HEK293 (cell line): ENCODE results near the gene PTH1R.
A peak's percentile ranks its signal among the peaks of the same experiment; 100 is the strongest.

Experiments used
- ATF2 ChIP-seq: fragments of 450-650 bp; formaldehyde crosslinking; IDR thresholded peaks from 2 replicates; pipeline ENCODE4 v1.5.1; 2016; ENCODE audit warnings: missing biosample characterization, missing genetic modification characterization, low read depth
- FEZF1 ChIP-seq: fragments of 450-650 bp; formaldehyde crosslinking; IDR thresholded peaks from 2 replicates; pipeline ENCODE4 v1.5.1; 2016; ENCODE audit warnings: missing biosample characterization, missing genetic modification characterization
- GLI4 ChIP-seq: fragments of 450-650 bp; formaldehyde crosslinking; IDR thresholded peaks from 2 replicates; pipeline ENCODE4 v1.5.1; 2016; ENCODE audit warnings: missing biosample characterization, missing genetic modification characterization
- GLIS1 ChIP-seq: fragments of 450-650 bp; formaldehyde crosslinking; IDR thresholded peaks from 2 replicates; pipeline ENCODE4 v1.5.1; 2016; ENCODE audit warnings: missing biosample characterization, missing genetic modification characterization
- HIC1 ChIP-seq: fragments of 450-650 bp; formaldehyde crosslinking; IDR thresholded peaks from 2 replicates; pipeline ENCODE4 v1.5.1; 2016; ENCODE audit warnings: missing biosample characterization, missing genetic modification characterization
- MYNN ChIP-seq: fragments of 450-650 bp; formaldehyde crosslinking; IDR thresholded peaks from 2 replicates; pipeline ENCODE4 v1.5.1; 2016; ENCODE audit warnings: missing biosample characterization, missing genetic modification characterization, borderline replicate concordance
- PATZ1 ChIP-seq: fragments of 450-650 bp; formaldehyde crosslinking; IDR thresholded peaks from 2 replicates; pipeline ENCODE4 v1.5.1; 2016; ENCODE audit warnings: missing biosample characterization, missing genetic modification characterization
- PBX3 ChIP-seq: sonication (generic); formaldehyde crosslinking; IDR thresholded peaks from 2 replicates; pipeline ENCODE4 v1.8.1; 2022; ENCODE audit warnings: mild to moderate bottlenecking, moderate library complexity, missing genetic modification reagents
- PRDM2 ChIP-seq: fragments of 450-650 bp; formaldehyde crosslinking; IDR thresholded peaks from 2 replicates; pipeline ENCODE4 v1.5.1; 2016; ENCODE audit warnings: missing biosample characterization, missing genetic modification characterization, borderline replicate concordance
- WT1 ChIP-seq: fragments of 450-650 bp; formaldehyde crosslinking; IDR thresholded peaks from 2 replicates; pipeline ENCODE4 v1.5.1; 2016; ENCODE audit warnings: missing biosample characterization, missing genetic modification characterization
- ZFP41 ChIP-seq: fragments of 450-650 bp; formaldehyde crosslinking; IDR thresholded peaks from 2 replicates; pipeline ENCODE4 v1.5.1; 2016; ENCODE audit warnings: missing biosample characterization, missing genetic modification characterization, borderline replicate concordance
- ZNF148 ChIP-seq: fragments of 450-650 bp; formaldehyde crosslinking; IDR thresholded peaks from 2 replicates; pipeline ENCODE4 v1.5.0; 2017; ENCODE audit warnings: missing biosample characterization, missing genetic modification characterization, borderline replicate concordance
- ZNF169 ChIP-seq: fragments of 450-650 bp; formaldehyde crosslinking; IDR thresholded peaks from 2 replicates; pipeline ENCODE4 v1.5.1; 2016; ENCODE audit warnings: missing biosample characterization, missing genetic modification characterization
- ZNF202 ChIP-seq: fragments of 450-650 bp; formaldehyde crosslinking; IDR thresholded peaks from 2 replicates; pipeline ENCODE4 v1.5.1; 2016; ENCODE audit warnings: missing biosample characterization, missing genetic modification characterization, borderline replicate concordance
- ZNF24 ChIP-seq: fragments of 450-650 bp; formaldehyde crosslinking; IDR thresholded peaks from 2 replicates; pipeline ENCODE4 v1.5.1; 2016; ENCODE audit warnings: missing biosample characterization, missing genetic modification characterization
- ZNF292 ChIP-seq: fragments of 450-650 bp; formaldehyde crosslinking; IDR thresholded peaks from 2 replicates; pipeline ENCODE4 v1.5.1; 2016; ENCODE audit warnings: low read depth, missing biosample characterization, missing genetic modification characterization, borderline replicate concordance
- ZNF37A ChIP-seq: fragments of 450-650 bp; IDR thresholded peaks from 2 replicates; pipeline ENCODE4 v1.5.1; 2018; ENCODE audit warnings: missing biosample characterization, missing genetic modification characterization
- ZNF626 ChIP-seq: fragments of 450-650 bp; sonication (Bioruptor Pico); formaldehyde crosslinking; IDR thresholded peaks from 2 replicates; pipeline ENCODE4 v1.5.1; 2018; ENCODE audit warnings: missing biosample characterization, missing genetic modification characterization, inconsistent platforms
- ZNF76 ChIP-seq: fragments of 450-650 bp; formaldehyde crosslinking; IDR thresholded peaks from 2 replicates; pipeline ENCODE4; 2016; ENCODE audit warnings: low read depth, missing biosample characterization, missing genetic modification characterization, borderline replicate concordance
- ZSCAN5A ChIP-seq: fragments of 450-650 bp; formaldehyde crosslinking; IDR thresholded peaks from 2 replicates; pipeline ENCODE4 v1.5.1; 2016; ENCODE audit warnings: missing biosample characterization, missing genetic modification characterization

Gene PTH1R

GRCh38 chr3:46845860-46846623 lies 31.5 kb upstream of the PTH1R start (continued):
- TF ChIP-seq ATF2 (tag by site-specific recombination) (no peak), ZNF24 (no peak), HIC1 (tag by site-specific recombination) (no peak), ZNF169 (tag by site-specific recombination) (no peak), FEZF1 (tag by site-specific recombination) (no peak), WT1 (tag by site-specific recombination) (no peak), ZNF202 (no peak), GLIS1 (peak; percentile 86), PRDM2 (no peak), ZNF37A (tag by site-specific recombination) (no peak), PBX3 (CRISPR knock-in tag) (0 out of 2 replicates have a peak, but pooled peaks have one; percentile 27), MYNN (tag by site-specific recombination) (no peak), ZNF292 (tag by site-specific recombination) (no peak), ZNF626 (tag by site-specific recombination) (no peak), GLI4 (no peak), PATZ1 (peak; percentile 69; the same call in 1 of the 2 replicates), ZFP41 (tag by site-specific recombination) (no peak), ZNF76 (tag by site-specific recombination) (no peak; the same call in 1 of the 2 replicates), ZSCAN5A (tag by site-specific recombination) (no peak), ZNF148 (tag by site-specific recombination) (no peak)
